Measurements from ENCODE around the gene BRSK2.

- TF ChIP-seq POLR2AphosphoS5 (IDR thresholded peaks at IDR 0.05) (no peak), CTCF (IDR thresholded peaks at IDR 0.05) (no peak), POLR2A (IDR thresholded peaks at IDR 0.05) (no peak)
Observed at GRCh38 chr11:1401171-1401445, 11.4 kb downstream of the BRSK2 start.

Data from gastroesophageal sphincter (tissue), 3 donors.